ENCODE results near the gene MAGI1. TPM values are rescaled to one million over a fixed set of nuclear protein-coding genes. Genes with fewer than 3 reads are reported as not detected.

MAGI1 gene
- total RNA-seq, 1 experiment from 2014 or later = 38.6 TPM

GRCh38 chr3:65582012-65582717, 456.6 kb downstream of the MAGI1 start:
- TF ChIP-seq, protein P1, sequence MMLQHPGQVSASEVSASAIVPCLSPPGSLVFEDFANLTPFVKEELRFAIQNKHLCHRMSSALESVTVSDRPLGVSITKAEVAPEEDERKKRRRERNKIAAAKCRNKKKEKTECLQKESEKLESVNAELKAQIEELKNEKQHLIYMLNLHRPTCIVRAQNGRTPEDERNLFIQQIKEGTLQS (IDR thresholded peaks at IDR 0.05) = no peak
- no peak for TF ChIP-seq POLR2A (IDR thresholded peaks at IDR 0.05; ENCODE audit: borderline replicate concordance, extremely low read depth, insufficient read depth, insufficient read length)
- TF ChIP-seq MAX (IDR thresholded peaks at IDR 0.05) = no peak
- no peak for TF ChIP-seq EZH2phosphoT487 (IDR thresholded peaks at IDR 0.05; ENCODE audit: borderline replicate concordance)
- TF ChIP-seq CBX3 (IDR thresholded peaks at IDR 0.05; ENCODE audit: low read depth) = no peak
- no peak for TF ChIP-seq TCF7L2 (IDR thresholded peaks at IDR 0.05; ENCODE audit: borderline replicate concordance, extremely low read depth, insufficient read depth, insufficient read length)
- no peak overlapping the region for H3K4me2 ChIP-seq (ENCODE audit: low read length)
- intact Hi-C loops (cut with micrococcal nuclease) = no loop called here
- H3K4me1 ChIP-seq (ENCODE audit: control insufficient read depth in 1 of 2, insufficient read depth in 2 of 2, low read length in 2 of 2) = no peaks in the 10 kb centered on the region
- no peak overlapping the region for H3K9ac ChIP-seq (ENCODE audit: low read length)
- no peak for DNase-seq (ENCODE audit: low read depth, low spot score)
- H3K4me3 ChIP-seq (replicated peaks in 1 of 2; ENCODE audit: low read depth in 1 of 2, low read length in 2 of 2) = no peak overlapping the region
- no peaks in the 10 kb centered on the region for H3K36me3 ChIP-seq (ENCODE audit: control insufficient read depth in 1 of 2, insufficient read depth in 2 of 2, low read length in 2 of 2)
- RAD21 ChIA-PET (ENCODE audit: low non-redundant PET in 1 of 2, low total read pairs in 2 of 2, uncharacterized antibody in 2 of 2, unreplicated experiment in 2 of 2) = no interaction called here
- ATAC-seq = no peak
- no peaks in the 10 kb centered on the region for H3K27me3 ChIP-seq (ENCODE audit: insufficient read depth, low read length)
- H2AFZ ChIP-seq (ENCODE audit: low read depth, low read length, poor library complexity, severe bottlenecking) = no peak overlapping the region
- 0 out of 2 replicates have a peak, but pooled peaks cover 3% of the 10 kb centered on the region for H4K20me1 ChIP-seq (ENCODE audit: insufficient read depth)
- H3K9me3 ChIP-seq (ENCODE audit: control insufficient read depth in 1 of 2, insufficient read depth in 1 of 2, low read depth in 1 of 2, low read length in 2 of 2) = no peaks in the 10 kb centered on the region
- POLR2A ChIA-PET = no interaction called here
- H3K9me2 ChIP-seq (ENCODE audit: insufficient read depth) = no peaks in the 10 kb centered on the region
- BruUV-seq (replicated peaks) = no TSS peak
- H3K79me2 ChIP-seq (ENCODE audit: insufficient read depth, low read length) = no peaks in the 10 kb centered on the region
- H3K27ac ChIP-seq (ENCODE audit: low read depth, low read length) = no peak overlapping the region
- CTCF ChIA-PET = interaction anchor here (1.2 kb wide), 1 partner anchor 12 kb away, joined by 3 read pairs; no protein-coding TSS in a partner anchor

DNA sequence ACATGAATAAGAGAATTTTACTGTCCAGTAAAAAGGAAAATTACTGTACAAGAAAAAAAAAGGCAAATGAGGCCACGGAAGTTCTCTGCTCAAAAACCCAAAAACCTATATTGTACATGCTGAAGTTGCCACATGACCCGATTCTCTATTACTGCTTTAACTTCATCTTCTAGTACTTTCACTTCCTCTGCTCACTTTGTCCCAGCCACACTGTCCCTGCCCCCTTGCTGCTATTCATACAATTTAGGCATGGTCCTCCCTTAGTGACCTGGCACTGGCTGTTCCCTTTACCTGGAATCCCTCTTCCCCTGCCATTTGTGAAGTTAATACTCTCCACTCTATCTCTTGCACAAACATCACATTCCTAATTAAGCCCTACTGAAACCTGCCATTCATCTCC, 457.4 kb downstream of the MAGI1 start:
- H2AFZ ChIP-seq (ENCODE audit: low read depth, low read length, poor library complexity, severe bottlenecking) = no peak overlapping the region
- ATAC-seq = no peak
- no peaks in the 10 kb centered on the region for H3K9me2 ChIP-seq (ENCODE audit: insufficient read depth)
- no peak overlapping the region for H3K9ac ChIP-seq (ENCODE audit: low read length)
- CTCF ChIA-PET = interaction anchor here (1.2 kb wide), 1 partner anchor 11 kb away, joined by 3 read pairs; no protein-coding TSS in a partner anchor
- no peak for DNase-seq (ENCODE audit: low read depth, low spot score)
- H3K36me3 ChIP-seq (ENCODE audit: control insufficient read depth in 1 of 2, insufficient read depth in 2 of 2, low read length in 2 of 2) = no peaks in the 10 kb centered on the region
- intact Hi-C loops (cut with micrococcal nuclease) = no loop called here
- no peaks in the 10 kb centered on the region for H3K9me3 ChIP-seq (ENCODE audit: control insufficient read depth in 1 of 2, insufficient read depth in 1 of 2, low read depth in 1 of 2, low read length in 2 of 2)
- no TSS peak for BruUV-seq (replicated peaks)
- RAD21 ChIA-PET (ENCODE audit: low non-redundant PET in 1 of 2, low total read pairs in 2 of 2, uncharacterized antibody in 2 of 2, unreplicated experiment in 2 of 2) = no interaction called here
- no peak overlapping the region for H3K4me3 ChIP-seq (replicated peaks in 1 of 2; ENCODE audit: low read depth in 1 of 2, low read length in 2 of 2)
- no peaks in the 10 kb centered on the region for H3K79me2 ChIP-seq (ENCODE audit: insufficient read depth, low read length)
- POLR2A ChIA-PET = no interaction called here
- H3K27me3 ChIP-seq (ENCODE audit: insufficient read depth, low read length) = no peaks in the 10 kb centered on the region
- 0 out of 2 replicates have a peak, but pooled peaks cover 3% of the 10 kb centered on the region for H4K20me1 ChIP-seq (ENCODE audit: insufficient read depth)
- no peak overlapping the region for H3K4me2 ChIP-seq (ENCODE audit: low read length)
- H3K27ac ChIP-seq (ENCODE audit: low read depth, low read length) = no peak overlapping the region
- H3K4me1 ChIP-seq (ENCODE audit: control insufficient read depth in 1 of 2, insufficient read depth in 2 of 2, low read length in 2 of 2) = no peaks in the 10 kb centered on the region
- TF ChIP-seq RAD21 (IDR thresholded peaks at IDR 0.05; ENCODE audit: low read depth) (no peak), ELF1 (IDR thresholded peaks at IDR 0.05; ENCODE audit: borderline replicate concordance, low read depth) (no peak), ZNF274 (IDR thresholded peaks at IDR 0.05; ENCODE audit: low read depth, low read length) (no peak), ZFX (IDR thresholded peaks at IDR 0.05) (no peak), SIN3A (IDR thresholded peaks at IDR 0.05; ENCODE audit: low read depth) (no peak), POLR2A (IDR thresholded peaks at IDR 0.05; ENCODE audit: borderline replicate concordance, extremely low read depth, insufficient read depth, insufficient read length) (no peak), TCF7L2 (IDR thresholded peaks at IDR 0.05; ENCODE audit: borderline replicate concordance, extremely low read depth, insufficient read depth, insufficient read length) (no peak)
- TF ChIP-seq, protein P2, sequence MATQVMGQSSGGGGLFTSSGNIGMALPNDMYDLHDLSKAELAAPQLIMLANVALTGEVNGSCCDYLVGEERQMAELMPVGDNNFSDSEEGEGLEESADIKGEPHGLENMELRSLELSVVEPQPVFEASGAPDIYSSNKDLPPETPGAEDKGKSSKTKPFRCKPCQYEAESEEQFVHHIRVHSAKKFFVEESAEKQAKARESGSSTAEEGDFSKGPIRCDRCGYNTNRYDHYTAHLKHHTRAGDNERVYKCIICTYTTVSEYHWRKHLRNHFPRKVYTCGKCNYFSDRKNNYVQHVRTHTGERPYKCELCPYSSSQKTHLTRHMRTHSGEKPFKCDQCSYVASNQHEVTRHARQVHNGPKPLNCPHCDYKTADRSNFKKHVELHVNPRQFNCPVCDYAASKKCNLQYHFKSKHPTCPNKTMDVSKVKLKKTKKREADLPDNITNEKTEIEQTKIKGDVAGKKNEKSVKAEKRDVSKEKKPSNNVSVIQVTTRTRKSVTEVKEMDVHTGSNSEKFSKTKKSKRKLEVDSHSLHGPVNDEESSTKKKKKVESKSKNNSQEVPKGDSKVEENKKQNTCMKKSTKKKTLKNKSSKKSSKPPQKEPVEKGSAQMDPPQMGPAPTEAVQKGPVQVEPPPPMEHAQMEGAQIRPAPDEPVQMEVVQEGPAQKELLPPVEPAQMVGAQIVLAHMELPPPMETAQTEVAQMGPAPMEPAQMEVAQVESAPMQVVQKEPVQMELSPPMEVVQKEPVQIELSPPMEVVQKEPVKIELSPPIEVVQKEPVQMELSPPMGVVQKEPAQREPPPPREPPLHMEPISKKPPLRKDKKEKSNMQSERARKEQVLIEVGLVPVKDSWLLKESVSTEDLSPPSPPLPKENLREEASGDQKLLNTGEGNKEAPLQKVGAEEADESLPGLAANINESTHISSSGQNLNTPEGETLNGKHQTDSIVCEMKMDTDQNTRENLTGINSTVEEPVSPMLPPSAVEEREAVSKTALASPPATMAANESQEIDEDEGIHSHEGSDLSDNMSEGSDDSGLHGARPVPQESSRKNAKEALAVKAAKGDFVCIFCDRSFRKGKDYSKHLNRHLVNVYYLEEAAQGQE (IDR thresholded peaks at IDR 0.05; ENCODE audit: low read depth) = no peak
- TF ChIP-seq, protein P3, sequence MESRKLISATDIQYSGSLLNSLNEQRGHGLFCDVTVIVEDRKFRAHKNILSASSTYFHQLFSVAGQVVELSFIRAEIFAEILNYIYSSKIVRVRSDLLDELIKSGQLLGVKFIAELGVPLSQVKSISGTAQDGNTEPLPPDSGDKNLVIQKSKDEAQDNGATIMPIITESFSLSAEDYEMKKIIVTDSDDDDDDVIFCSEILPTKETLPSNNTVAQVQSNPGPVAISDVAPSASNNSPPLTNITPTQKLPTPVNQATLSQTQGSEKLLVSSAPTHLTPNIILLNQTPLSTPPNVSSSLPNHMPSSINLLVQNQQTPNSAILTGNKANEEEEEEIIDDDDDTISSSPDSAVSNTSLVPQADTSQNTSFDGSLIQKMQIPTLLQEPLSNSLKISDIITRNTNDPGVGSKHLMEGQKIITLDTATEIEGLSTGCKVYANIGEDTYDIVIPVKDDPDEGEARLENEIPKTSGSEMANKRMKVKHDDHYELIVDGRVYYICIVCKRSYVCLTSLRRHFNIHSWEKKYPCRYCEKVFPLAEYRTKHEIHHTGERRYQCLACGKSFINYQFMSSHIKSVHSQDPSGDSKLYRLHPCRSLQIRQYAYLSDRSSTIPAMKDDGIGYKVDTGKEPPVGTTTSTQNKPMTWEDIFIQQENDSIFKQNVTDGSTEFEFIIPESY (IDR thresholded peaks at IDR 0.05; ENCODE audit: extremely low read depth, insufficient replicate concordance, low read length) = no peak
